ENCODE data around the gene PCDHGB4. TPM values are rescaled to one million over a fixed set of nuclear protein-coding genes. Genes with fewer than 3 reads are reported as not detected.

Gene PCDHGB4
- total and polyA plus RNA-seq, 5 donors = 2.0 to 5.5 (median 5.2) TPM

- Histone ChIP-seq H3K4me3 (ENCODE audit: low read length) (no peak overlapping the region), H3K9me3 (ENCODE audit: control insufficient read depth, low read length) (no peaks in the 10 kb centered on the region), H3K4me1 (ENCODE audit: control insufficient read depth, insufficient read depth, low read length) (no peaks in the 10 kb centered on the region), H3K27me3 (ENCODE audit: control insufficient read depth, insufficient read depth) (no peaks in the 10 kb centered on the region), H3K27ac (ENCODE audit: low read length) (no peak overlapping the region)
- DNase-seq = no peak
- ATAC-seq = no peak
- intact Hi-C loops (cut with DNase I) = no loop called here
- 66% methylated on average over 10 of the region's 10 CpGs for WGBS
Measured at GRCh38 chr5:141439411-141440141, 52.1 kb downstream of the PCDHGB4 start.

Other genes starting within 250 kb of the PCDHGB4 start
Only the 30 nearest of the 37 such genes appear.
- 1 to 10 TPM; 1.7 to 2.4 (median 2.1) TPM for gene PCDHB9, start 200.5 kb upstream of the PCDHGB4 start, total RNA-seq
- 0.63 TPM for gene PCDHB9, start 200.5 kb upstream of the PCDHGB4 start, polyA plus RNA-seq
- 1 to 10 TPM; 1.1 to 2.0 (median 1.5) TPM for gene PCDHB10, start 195.3 kb upstream of the PCDHGB4 start, total RNA-seq
- 1.00 TPM for gene PCDHB10, start 195.3 kb upstream of the PCDHGB4 start, polyA plus RNA-seq
- gene PCDHB11, start 188.1 kb upstream of the PCDHGB4 start, total RNA-seq = 1 to 10 TPM; 1.9 to 2.9 (median 2.5) TPM
- 0.48 TPM for gene PCDHB11, start 188.1 kb upstream of the PCDHGB4 start, polyA plus RNA-seq
- 1 to 10 TPM; 1.7 to 3.3 (median 2.8) TPM for gene PCDHB12, start 179.0 kb upstream of the PCDHGB4 start, total RNA-seq
- gene PCDHB12, start 179.0 kb upstream of the PCDHGB4 start, polyA plus RNA-seq = 0.72 TPM
- gene PCDHB13, start 173.8 kb upstream of the PCDHGB4 start, total RNA-seq = 1 to 10 TPM; 4.3 to 5.8 (median 5.3) TPM
- 1.7 TPM for gene PCDHB13, start 173.8 kb upstream of the PCDHGB4 start, polyA plus RNA-seq
- 1 to 10 TPM; 4.3 to 5.9 (median 5.3) TPM for gene PCDHB14, start 164.4 kb upstream of the PCDHGB4 start, total RNA-seq
- gene PCDHB14, start 164.4 kb upstream of the PCDHGB4 start, polyA plus RNA-seq = 2.3 TPM
- gene PCDHB15, start 142.3 kb upstream of the PCDHGB4 start, total RNA-seq = 1 to 10 TPM; 2.9 to 6.7 (median 5.3) TPM
- gene PCDHB15, start 142.3 kb upstream of the PCDHGB4 start, polyA plus RNA-seq = 2.5 TPM
- under 1 TPM in 2 of 4 donors, not detected in 2; 0.17 to 0.37 TPM for gene SLC25A2, start 83.6 kb upstream of the PCDHGB4 start, total RNA-seq
- 0.14 TPM for gene SLC25A2, start 83.6 kb upstream of the PCDHGB4 start, polyA plus RNA-seq
- 100 to 1,000 TPM in 1 of 4 donors, 10 to 100 TPM in 3; 86.7 to 109 (median 95.1) TPM for gene TAF7, start 66.9 kb upstream of the PCDHGB4 start, total RNA-seq
- 94.6 TPM for gene TAF7, start 66.9 kb upstream of the PCDHGB4 start, polyA plus RNA-seq
- gene PCDHGA1, start 57.2 kb upstream of the PCDHGB4 start, total RNA-seq = 1 to 10 TPM; 1.7 to 2.8 (median 1.8) TPM
- 0.70 TPM for gene PCDHGA1, start 57.2 kb upstream of the PCDHGB4 start, polyA plus RNA-seq
- 1 to 10 TPM; 6.4 to 9.4 (median 7.1) TPM for gene PCDHGA2, start 48.9 kb upstream of the PCDHGB4 start, total RNA-seq
- gene PCDHGA2, start 48.9 kb upstream of the PCDHGB4 start, polyA plus RNA-seq = 2.2 TPM
- 1 to 10 TPM; 4.9 to 7.7 (median 5.6) TPM for gene PCDHGA3, start 43.9 kb upstream of the PCDHGB4 start, total RNA-seq
- 2.1 TPM for gene PCDHGA3, start 43.9 kb upstream of the PCDHGB4 start, polyA plus RNA-seq
- 1 to 10 TPM; 2.7 to 4.4 (median 3.8) TPM for gene PCDHGB1, start 37.6 kb upstream of the PCDHGB4 start, total RNA-seq
- gene PCDHGB1, start 37.6 kb upstream of the PCDHGB4 start, polyA plus RNA-seq = 1.3 TPM
- 1 to 10 TPM; 4.4 to 5.8 (median 5.7) TPM for gene PCDHGA4, start 32.7 kb upstream of the PCDHGB4 start, total RNA-seq
- 1.7 TPM for gene PCDHGA4, start 32.7 kb upstream of the PCDHGB4 start, polyA plus RNA-seq
- 1 to 10 TPM; 3.5 to 6.5 (median 5.0) TPM for gene PCDHGB2, start 27.7 kb upstream of the PCDHGB4 start, total RNA-seq
- 1.9 TPM for gene PCDHGB2, start 27.7 kb upstream of the PCDHGB4 start, polyA plus RNA-seq
- 1 to 10 TPM; 3.4 to 4.7 (median 4.2) TPM for gene PCDHGA5, start 23.5 kb upstream of the PCDHGB4 start, total RNA-seq
- gene PCDHGA5, start 23.5 kb upstream of the PCDHGB4 start, polyA plus RNA-seq = 2.0 TPM
- 1 to 10 TPM; 4.8 to 5.5 (median 5.1) TPM for gene PCDHGB3, start 17.5 kb upstream of the PCDHGB4 start, total RNA-seq
- 1.7 TPM for gene PCDHGB3, start 17.5 kb upstream of the PCDHGB4 start, polyA plus RNA-seq
- 1 to 10 TPM; 3.7 to 5.3 (median 4.9) TPM for gene PCDHGA6, start 13.8 kb upstream of the PCDHGB4 start, total RNA-seq
- 2.2 TPM for gene PCDHGA6, start 13.8 kb upstream of the PCDHGB4 start, polyA plus RNA-seq
- gene PCDHGA7, start 5.0 kb upstream of the PCDHGB4 start, total RNA-seq = 1 to 10 TPM; 3.9 to 5.2 (median 4.5) TPM
- 1.8 TPM for gene PCDHGA7, start 5.0 kb upstream of the PCDHGB4 start, polyA plus RNA-seq
- gene PCDHGA8, start 4.9 kb downstream of the PCDHGB4 start, total RNA-seq = 1 to 10 TPM; 4.0 to 5.2 (median 4.3) TPM
- 1.3 TPM for gene PCDHGA8, start 4.9 kb downstream of the PCDHGB4 start, polyA plus RNA-seq
- 1 to 10 TPM; 6.4 to 8.6 (median 6.8) TPM for gene PCDHGB5, start 10.2 kb downstream of the PCDHGB4 start, total RNA-seq
- 3.3 TPM for gene PCDHGB5, start 10.2 kb downstream of the PCDHGB4 start, polyA plus RNA-seq
- 1 to 10 TPM; 3.7 to 5.4 (median 3.7) TPM for gene PCDHGA9, start 15.1 kb downstream of the PCDHGB4 start, total RNA-seq
- 1.6 TPM for gene PCDHGA9, start 15.1 kb downstream of the PCDHGB4 start, polyA plus RNA-seq
- 1 to 10 TPM; 5.9 to 6.6 (median 6.3) TPM for gene PCDHGB6, start 20.3 kb downstream of the PCDHGB4 start, total RNA-seq
- 3.1 TPM for gene PCDHGB6, start 20.3 kb downstream of the PCDHGB4 start, polyA plus RNA-seq
- gene PCDHGA10, start 25.3 kb downstream of the PCDHGB4 start, total RNA-seq = 1 to 10 TPM; 3.9 to 5.3 (median 4.5) TPM
- gene PCDHGA10, start 25.3 kb downstream of the PCDHGB4 start, polyA plus RNA-seq = 1.6 TPM
- 10 to 100 TPM in 3 of 4 donors, 1 to 10 TPM in 1; 9.7 to 10.6 (median 10.5) TPM for gene PCDHGB7, start 30.0 kb downstream of the PCDHGB4 start, total RNA-seq
- gene PCDHGB7, start 30.0 kb downstream of the PCDHGB4 start, polyA plus RNA-seq = 3.5 TPM
- gene PCDHGA11, start 33.4 kb downstream of the PCDHGB4 start, total RNA-seq = 1 to 10 TPM; 3.1 to 4.2 (median 3.6) TPM
- gene PCDHGA11, start 33.4 kb downstream of the PCDHGB4 start, polyA plus RNA-seq = 2.2 TPM
- gene PCDHGA12, start 42.8 kb downstream of the PCDHGB4 start, total RNA-seq = 1 to 10 TPM; 4.8 to 7.1 (median 5.6) TPM
- 2.7 TPM for gene PCDHGA12, start 42.8 kb downstream of the PCDHGB4 start, polyA plus RNA-seq
- 10 to 100 TPM; 19.6 to 42.5 (median 33.5) TPM for gene PCDHGC3, start 88.3 kb downstream of the PCDHGB4 start, total RNA-seq
- gene PCDHGC3, start 88.3 kb downstream of the PCDHGB4 start, polyA plus RNA-seq = 35.5 TPM
- 1 to 10 TPM; 1.4 to 2.3 (median 1.8) TPM for gene PCDHGC4, start 97.3 kb downstream of the PCDHGB4 start, total RNA-seq
- gene PCDHGC4, start 97.3 kb downstream of the PCDHGB4 start, polyA plus RNA-seq = 1.3 TPM
- gene PCDHGC5, start 101.4 kb downstream of the PCDHGB4 start, total RNA-seq = 1 to 10 TPM; 1.4 to 2.3 (median 1.9) TPM
- gene PCDHGC5, start 101.4 kb downstream of the PCDHGB4 start, polyA plus RNA-seq = 1.4 TPM

All from right cardiac atrium (tissue), 5 donors.